Right hindlimb (tissue), 1 donor: ENCODE measurements around the gene FGGY.

Source experiments
- DNase-seq: peaks from one replicate; pipeline ENCODE4 v3.0.0-alpha.2; 2018

The FGGY gene

GRCh38 chr1:59391212-59392179 lies 94.6 kb downstream of the FGGY start:
- no peak for DNase-seq

- DNase-seq, result peak; percentile 91
Measured at GRCh38 chr1:59393211-59394180, 96.6 kb downstream of the FGGY start.

- no peak for DNase-seq
Measured at GRCh38 chr1:59394706-59395425, 98.0 kb downstream of the FGGY start.

- no peak for DNase-seq
Measured at GRCh38 chr1:59396387-59396786, 99.5 kb downstream of the FGGY start.

GRCh38 chr1:59397139-59397858 lies 100.4 kb downstream of the FGGY start:
- no peak for DNase-seq

GRCh38 chr1:59399642-59400041 lies 102.7 kb downstream of the FGGY start:
- no peak for DNase-seq

GRCh38 chr1:59401581-59401980 lies 104.7 kb downstream of the FGGY start:
- DNase-seq, result no peak

- DNase-seq, result no peak
Measured at GRCh38 chr1:59404796-59405195, 107.9 kb downstream of the FGGY start.

- no peak for DNase-seq
Measured at GRCh38 chr1:59406437-59407164, 109.7 kb downstream of the FGGY start.

- DNase-seq, result no peak
Measured at GRCh38 chr1:59408608-59409240, 111.8 kb downstream of the FGGY start.

- DNase-seq, result no peak
Measured at GRCh38 chr1:59409549-59409948, 112.7 kb downstream of the FGGY start.

GRCh38 chr1:59409986-59410385 lies 113.1 kb downstream of the FGGY start:
- no peak for DNase-seq

- no peak for DNase-seq
Measured at GRCh38 chr1:59410457-59410856, 113.6 kb downstream of the FGGY start.

GRCh38 chr1:59411147-59411546 lies 114.3 kb downstream of the FGGY start:
- DNase-seq, result no peak

GRCh38 chr1:59412718-59413326 lies 115.9 kb downstream of the FGGY start:
- no peak for DNase-seq

- DNase-seq, result no peak
Measured at GRCh38 chr1:59413327-59413720, 116.4 kb downstream of the FGGY start.

GRCh38 chr1:59414406-59415133 lies 117.7 kb downstream of the FGGY start:
- no peak for DNase-seq

- DNase-seq, result no peak
Measured at GRCh38 chr1:59415286-59415850, 118.5 kb downstream of the FGGY start.

GRCh38 chr1:59415881-59416280 lies 119.0 kb downstream of the FGGY start:
- no peak for DNase-seq
